ENCODE measurements around the gene WWTR1. TPM values are rescaled to one million over a fixed set of nuclear protein-coding genes. Genes with fewer than 3 reads are reported as not detected.

WWTR1 gene
- total RNA-seq, 1 experiment from 2014 or later: 36.4 TPM

DNA sequence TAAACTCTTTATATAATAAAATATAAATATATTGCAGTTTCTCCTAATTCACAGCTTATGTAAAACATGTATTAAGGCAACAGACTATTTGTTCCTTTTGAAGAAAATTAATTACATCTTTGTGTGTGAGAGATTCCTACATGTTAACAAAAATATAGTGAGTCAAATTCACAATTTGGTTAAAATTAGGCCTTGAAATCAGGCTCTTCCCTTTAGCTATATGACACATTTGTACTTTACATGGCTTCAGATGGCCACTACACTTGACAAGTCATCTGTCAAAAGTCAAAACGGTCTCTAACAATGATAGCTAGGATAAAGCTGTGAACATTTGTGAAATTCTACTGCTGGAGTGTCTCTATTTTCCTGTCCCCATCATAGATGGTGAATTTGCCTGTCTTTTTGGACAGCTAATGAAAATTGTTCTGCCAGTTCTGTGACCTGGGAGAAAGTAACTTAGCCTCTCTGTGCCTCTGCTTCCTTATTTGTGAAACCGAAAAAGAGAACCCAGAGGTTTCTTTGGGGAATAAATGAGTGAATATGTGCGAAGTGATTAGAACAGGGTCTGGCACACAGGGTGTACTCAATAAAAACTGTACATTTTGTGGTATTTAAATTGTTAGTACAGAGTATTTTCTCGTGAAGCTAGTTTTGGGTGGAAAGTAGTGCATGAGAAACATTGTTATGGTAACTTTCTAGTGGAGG is 159.7 kb downstream of the WWTR1 start:
- no peak for DNase-seq (ENCODE audit: low read depth)

DNA sequence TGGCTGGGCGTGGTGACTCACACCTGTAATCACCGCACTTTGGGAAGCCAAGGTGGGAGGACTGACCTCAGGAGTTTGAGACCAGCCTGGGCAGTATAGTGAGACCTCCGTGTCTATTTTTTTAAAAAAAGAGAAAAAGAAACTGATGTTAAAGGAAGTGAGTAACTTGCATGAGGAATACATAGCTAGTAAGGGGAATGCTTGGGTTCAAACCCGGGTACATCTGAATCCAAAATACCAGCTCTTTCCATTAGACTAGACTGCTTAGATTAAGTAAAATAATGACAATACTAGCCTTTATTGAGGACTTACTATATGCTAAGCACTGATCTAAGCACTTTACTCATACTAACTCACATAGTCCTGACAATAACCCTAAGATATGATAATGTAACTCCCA is 160.9 kb downstream of the WWTR1 start:
- no peak for DNase-seq (ENCODE audit: low read depth)

DNA sequence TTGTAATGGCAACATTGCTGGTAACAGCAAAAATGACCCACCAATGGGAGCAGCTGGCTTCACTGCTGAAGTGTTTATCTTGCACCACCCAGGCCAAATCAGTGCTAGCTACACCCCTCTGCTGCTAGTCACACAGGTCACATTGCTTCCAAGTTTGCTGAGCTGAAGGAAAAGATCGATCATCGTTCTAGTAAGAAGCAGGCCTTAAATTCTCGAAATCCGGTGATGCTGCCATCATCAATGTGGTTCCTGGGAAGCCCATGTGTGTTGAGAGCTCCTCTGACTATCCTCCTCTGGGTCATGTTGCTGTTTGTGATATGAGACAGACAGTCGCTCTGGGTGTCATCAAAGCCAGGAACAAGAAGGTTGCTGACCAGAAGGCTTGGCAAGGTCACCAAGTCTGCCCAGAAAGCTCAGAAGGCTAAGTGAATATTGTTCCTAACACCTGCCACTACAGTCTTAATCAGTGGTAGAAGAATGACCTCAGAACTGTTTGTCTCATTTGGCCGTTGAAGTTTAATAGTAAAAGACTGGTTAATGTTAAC is 162.2 kb downstream of the WWTR1 start:
- DNase-seq (ENCODE audit: low read depth): no peak

DNA sequence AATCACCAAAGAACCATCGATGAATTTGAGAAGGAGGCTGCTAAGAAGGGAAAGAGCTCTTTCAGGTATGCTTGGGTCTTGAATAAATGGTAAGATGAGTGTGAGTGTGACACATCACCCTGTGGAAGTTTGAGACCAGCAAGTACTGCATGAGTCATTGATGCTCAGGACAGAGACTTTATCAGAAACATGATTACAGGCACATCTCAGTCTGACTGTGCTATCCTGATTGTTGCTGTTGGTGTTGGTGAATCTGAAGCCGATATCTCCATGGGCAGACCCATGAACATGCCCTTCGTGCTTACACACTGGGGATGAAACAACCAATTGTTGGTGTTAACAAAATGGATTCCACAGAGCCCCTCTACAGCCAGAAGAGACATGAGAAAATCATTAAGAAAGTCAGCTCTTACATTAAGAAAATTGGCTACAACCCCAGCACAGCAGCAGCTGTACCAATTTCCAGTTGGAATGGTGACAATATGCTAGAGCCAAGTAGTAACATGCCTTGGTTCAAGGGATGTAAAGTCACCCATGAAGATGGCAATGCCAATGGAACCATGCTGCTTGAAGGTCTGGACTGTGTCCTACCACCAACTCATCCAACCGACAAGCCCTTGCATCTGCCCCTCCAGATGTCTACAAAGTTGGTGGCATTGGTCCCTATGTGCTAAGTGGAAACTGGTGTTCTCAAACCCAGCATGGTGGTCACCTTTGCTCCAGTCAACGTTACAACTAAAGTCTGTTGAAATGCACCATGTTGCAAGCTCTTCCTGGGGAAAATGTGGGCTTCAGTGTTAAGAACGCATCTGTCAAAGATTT is 162.9 kb downstream of the WWTR1 start:
- peak; percentile 84 for DNase-seq (ENCODE audit: low read depth)

DNA sequence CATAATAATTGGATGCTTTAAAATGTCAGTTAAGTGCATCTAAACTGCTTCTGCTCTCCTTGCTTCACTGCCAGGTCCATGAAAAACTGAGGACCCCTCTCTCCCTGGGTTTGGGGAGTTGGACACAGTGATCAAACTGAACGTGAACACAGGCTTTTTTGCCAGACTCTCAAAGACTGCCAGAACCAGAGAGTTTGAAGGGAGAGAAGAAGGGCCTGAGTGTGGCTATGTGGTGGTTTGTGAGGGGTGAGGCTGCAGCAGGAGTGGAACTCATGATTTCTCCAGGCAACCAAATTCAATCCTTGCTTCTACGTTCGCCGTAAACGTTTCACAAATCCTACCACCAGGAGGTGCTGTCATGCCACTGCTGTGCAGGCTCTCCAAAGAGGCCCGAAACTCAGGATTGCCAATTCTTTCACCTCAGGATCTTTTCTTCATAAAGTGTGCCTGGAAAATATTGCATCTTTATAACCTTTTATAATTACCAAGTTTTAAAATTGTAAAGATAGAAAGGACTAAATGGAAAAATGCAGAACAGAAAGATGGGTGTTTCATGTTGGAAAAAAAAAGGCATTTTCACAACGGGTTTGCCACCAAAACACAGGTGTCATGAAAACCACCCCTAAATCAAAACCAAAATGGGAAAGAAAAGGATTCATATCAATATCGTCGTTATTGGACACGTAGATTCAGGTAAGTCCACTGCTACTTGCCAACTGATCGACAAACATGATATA is 163.6 kb downstream of the WWTR1 start:
- peak; percentile 60 for DNase-seq (ENCODE audit: low read depth)

DNA sequence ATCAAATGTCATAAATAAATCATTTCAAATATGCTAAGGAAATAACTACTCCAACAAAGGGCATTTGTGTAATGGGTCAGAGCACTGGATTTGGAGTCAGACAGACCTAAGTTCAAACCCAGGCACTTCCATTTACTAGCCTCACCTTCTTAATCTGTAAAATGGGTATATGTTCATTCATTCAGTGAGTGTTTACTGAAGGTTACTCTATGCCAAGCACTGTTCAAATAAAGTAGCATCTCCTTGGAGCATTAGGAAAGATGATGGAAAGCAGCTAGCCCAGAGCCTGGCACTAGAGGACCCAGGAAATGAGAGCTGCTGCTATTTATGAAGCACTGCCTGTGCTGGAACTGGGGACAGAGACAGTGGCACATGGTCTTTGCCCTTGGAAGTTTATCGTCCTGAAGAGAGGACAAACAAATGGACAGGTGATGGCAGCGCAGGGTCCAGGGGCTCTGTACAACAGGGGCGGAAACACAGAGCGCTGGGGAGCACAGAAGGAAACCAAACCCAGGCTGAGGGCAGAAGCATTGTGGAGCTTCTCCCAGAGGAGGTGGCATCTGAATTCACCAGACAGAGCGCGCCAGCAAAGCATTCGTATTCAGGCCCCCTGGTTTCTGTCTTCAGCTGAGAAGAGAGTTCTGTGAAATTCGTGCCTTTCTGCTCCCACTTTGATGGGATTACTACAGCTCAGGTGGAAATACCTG is 164.4 kb downstream of the WWTR1 start:
- DNase-seq (ENCODE audit: low read depth): no peak

DNA sequence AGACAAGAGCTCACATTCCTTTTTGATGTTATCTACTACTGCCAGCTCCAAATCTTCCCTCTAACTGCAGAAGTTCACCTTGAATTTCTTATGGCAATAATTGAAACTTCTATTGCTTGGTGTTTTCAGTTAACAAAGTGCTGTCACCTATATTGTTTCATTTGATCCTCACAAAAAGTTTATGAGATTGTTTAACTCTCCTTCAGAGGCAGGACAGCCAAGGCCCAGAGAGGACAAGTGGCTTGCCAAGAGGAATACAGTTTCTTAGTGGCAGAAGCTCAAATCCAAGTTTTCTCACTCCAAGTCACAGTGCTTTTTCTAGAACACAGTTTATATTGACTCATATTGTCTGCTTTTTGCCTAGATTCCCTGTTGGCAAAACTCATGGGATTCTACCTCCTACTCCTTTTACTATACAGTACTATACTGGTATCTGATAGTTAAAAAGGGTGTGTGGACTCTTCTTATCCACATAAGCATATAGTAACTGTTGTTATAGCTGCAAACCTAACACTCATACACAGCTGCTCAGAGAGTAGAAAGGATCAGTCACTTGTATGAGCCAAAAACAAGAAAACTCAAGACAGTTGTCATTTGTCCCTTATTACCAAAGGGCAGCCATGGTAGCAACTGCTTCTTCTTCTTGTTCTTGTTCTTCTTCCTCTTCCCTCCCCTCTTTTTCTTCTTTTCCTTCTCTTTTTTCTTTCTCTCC is 167.4 kb downstream of the WWTR1 start:
- DNase-seq (ENCODE audit: low read depth): no peak

DNA sequence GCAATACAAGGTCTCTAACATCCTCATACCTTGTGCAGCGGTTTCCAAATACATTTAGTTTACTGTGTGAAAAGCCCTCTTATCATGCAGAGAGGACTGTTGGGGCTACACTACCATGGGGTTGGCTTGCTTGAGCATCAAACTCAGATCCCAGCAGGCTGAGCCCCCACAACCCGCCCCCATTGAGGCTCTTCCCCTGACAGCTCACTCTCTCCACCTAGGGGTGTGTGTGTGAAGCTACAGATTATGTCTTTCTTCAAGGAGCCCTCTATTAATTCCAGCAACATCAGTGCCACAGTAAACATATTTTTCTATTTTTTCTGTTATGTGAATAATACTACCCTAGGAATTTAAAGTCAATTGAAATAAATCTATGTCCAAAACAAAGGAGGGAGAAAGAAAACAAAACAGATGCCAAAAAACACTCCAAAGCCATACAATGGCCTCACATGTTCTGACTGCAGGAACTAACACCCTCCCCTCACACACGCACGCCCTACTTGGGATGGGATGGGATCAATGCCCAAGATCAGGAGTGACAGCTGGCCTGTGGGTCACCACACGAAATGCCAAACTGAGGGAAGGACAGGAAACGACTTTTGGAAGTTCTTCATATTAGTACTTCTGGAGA is 168.7 kb downstream of the WWTR1 start:
- no peak for DNase-seq (ENCODE audit: low read depth)

DNA sequence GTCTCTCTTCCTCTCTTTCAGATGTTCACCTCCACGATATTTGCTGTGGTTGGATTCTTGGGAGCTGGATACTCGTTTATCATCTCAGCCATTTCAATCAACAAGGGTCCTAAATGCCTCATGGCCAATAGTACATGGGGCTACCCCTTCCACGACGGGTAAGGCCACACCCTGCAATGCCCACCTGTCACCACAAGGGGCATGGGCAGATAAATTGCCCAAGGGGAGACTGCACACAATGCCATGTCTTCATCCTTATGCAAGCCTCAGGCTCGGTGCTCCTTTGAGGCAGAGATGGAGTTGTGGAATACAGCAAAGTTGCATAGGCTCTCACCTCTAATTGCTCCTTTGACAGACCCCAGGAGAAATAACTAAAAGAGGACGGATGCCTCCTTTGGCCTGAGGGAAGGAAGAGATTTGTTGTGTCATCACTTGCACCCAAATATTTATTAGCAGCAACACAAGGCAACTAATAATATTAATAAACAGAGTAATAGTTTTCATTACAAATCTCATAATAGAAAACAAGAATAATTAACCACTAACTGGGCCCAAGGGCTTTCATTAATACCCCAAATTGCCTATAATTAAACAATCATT is 170.1 kb downstream of the WWTR1 start:
- DNase-seq (ENCODE audit: low read depth): no peak

DNA sequence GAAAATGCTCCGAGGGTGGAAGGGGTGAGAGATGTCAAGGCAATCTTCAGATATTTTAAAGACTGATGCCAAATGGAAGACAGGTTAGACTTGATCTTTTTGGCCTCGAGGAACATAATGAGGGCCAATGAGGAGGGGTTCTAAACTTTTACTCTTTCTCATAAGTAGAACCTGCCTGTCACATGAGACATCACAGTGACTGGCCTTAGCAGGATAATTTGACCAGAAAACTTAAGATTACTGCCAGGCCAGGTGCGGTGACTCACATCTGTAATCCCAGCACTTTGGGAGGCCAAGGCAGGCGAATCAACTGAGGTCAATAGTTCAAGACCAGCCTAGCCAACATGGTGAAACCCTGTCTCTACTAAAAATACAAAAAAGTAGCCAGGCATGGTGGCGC is 171.1 kb downstream of the WWTR1 start:
- DNase-seq (ENCODE audit: low read depth): peak; percentile 50

DNA sequence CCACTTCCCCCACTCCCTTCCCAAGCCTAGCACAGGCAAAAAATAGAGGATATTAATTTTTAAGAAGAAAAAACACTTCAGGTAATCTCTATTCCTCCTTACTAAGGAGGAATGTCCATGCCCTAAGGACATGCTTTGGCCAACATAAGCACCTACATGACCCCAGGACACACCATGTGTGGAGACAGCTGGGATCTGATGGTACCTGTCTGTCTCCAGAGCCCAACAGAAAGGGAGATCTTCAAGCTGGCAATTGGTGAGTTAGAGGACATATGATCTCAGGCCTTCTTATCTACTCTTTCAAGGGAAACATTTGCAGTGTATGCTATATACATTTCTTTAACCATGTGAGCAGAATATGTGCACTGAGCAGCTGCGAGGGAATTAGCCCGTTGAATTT is 176.3 kb downstream of the WWTR1 start:
- DNase-seq (ENCODE audit: low read depth): no peak

DNA sequence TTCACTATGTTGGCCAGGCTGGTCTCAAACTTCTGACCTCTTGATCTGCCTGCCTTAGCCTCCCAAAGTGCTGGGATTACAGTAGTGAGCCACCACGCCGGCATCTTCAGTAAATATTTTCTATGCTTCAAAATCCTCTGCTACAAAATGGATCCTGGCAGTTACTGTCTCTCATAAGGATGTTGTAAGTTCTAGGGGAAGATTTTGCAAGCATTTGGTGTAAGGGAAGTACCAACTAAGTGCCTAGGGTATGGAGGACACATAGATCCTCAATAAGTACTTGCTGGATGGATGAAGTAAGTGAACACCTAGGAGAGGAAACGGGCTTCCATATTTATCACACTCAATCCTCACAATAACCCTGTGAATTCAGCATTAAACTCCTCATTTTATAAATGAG is 176.8 kb downstream of the WWTR1 start:
- DNase-seq (ENCODE audit: low read depth): no peak

DNA sequence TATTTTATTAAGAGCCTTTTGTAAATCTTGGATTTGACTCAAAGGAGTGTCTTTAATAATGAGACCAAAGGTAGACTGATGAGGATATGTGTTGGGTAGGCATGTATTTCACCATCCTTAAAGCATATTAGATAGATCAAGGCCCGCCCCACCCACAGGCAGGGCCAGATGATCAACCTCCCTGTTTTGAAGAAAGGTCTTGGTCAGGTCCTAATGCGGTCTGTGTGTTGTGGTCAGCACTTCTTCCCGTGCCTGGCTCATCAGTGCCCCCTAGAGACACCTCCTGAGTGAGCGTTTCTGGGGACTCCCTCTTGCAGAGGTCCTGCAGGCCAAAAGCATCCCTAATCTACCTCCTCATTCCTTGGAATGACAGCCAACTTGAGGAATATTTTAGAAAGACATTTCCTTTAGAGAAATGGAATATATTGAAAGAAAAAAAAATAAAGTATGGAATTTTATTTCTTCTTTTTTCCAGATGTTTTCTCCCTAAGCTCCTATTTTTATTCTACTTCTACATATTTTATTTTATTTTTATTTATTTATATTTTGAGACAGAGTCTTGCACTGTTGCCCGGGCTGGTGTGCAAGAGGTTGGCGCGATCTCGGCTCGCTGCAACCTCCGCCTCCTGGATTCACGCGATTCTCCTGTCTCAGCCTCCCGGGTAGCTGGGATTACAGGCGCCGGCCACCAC is 177.4 kb downstream of the WWTR1 start:
- DNase-seq (ENCODE audit: low read depth): peak; percentile 91

DNA sequence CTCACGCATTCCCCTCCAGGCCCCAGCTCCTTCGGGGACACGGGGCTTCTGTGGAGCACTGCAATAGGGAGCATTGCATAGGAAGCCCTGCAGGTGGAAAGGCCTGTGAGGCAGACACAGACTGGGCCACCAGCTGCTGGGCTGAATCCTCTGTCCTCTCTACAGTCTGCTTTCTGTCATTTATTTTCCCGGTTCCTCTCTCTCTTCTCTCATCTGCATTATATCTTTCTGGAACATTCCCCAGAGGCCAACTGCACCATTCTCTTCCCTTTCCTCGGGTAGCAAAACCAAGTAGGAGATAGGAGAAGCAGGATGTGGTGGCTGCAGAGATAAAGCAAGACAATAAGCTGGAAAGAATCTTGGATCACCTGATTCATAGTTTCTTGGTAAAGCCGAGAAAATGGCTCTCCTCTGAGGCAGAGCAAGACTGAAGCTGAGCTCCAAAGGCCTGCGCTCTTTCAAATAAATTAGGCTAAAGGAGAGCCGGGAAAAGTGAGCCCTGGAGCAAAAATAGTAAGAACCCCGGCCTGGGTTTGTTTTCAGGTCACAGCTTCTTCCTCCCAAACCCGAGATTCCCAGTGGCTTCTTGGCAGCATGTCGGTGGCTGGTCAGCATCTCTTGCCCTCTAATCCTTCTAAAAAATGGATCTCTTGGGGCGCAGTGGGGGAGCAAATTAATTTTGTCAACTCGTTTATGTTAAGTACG is 178.1 kb downstream of the WWTR1 start:
- peak; percentile 38 for DNase-seq (ENCODE audit: low read depth)

DNA sequence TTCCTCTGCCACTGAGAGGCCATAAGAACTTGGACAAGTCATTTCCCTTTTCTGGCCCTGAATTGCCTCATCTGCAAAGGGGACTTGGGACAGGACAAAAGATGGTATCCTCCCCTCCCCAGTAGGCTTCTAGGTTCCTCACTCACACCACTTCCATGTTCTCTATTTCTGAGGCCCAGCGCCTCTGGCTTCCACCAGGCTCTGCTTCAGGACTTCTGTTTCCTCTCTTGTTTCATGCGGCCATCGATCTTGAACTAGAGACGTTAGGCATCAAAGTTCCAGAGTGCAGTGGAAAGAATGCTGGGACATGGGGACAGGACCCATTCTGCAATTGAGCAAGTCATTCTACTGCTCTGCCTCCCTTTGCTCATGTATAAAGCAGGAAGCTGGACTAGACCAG is 181.6 kb downstream of the WWTR1 start:
- DNase-seq (ENCODE audit: low read depth): no peak

DNA sequence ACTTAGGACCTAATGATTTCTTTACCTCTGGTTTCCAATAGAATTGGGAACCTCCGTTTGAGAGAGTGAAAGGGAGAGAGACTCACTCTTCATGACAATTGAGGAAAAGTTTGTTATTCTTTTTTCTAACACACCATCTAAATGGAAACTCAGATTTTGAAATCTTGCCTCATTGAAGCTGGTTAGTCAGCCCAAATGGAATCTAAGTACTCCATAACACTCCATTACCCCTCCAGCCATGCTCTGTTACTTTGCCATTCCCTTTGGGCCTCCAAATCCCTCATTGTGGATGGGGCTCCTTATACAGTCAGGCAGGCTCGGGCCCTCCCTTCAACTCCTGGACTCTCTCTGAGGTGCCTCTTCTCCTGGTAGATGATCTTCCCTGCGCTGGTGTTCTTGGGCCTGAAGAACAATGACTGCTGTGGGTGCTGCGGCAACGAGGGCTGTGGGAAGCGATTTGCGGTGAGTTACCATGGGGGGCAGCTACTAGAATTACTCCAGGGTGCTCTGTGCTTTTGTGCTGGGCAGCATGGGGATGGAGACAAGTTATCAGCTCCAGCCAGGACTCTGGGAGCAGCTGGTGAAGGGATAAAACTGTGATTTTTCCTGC is 182.3 kb downstream of the WWTR1 start:
- DNase-seq (ENCODE audit: low read depth): peak; percentile 31

DNA sequence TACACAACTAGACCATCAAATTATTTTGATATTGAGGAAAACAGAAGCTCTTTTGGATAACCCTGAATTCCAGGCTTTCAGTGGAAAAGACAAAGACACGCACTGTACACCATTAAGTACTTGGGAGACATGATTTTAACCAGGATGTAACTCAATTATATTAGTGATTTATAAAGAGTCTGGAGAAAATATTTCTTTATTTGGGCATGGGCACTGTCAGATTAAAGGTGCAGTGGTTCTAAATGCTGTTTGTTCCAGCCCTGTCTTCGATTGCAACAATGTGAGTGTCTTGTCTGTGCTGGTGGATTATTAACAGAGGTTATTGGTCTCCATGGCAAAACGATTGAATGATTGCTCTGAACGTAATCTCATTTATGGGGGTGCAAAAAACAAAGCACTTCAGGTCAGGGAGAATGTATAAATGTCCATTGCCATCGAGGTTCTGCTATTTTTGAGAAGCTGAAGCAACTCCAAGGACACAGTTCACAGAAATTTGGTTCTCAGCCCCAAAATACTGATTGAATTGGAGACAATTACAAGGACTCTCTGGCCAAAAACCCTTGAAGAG is 183.5 kb downstream of the WWTR1 start, which contains the start of gene TM4SF4:
TM4SF4 (plus strand) TSS at position 448 of the 568 bp plus-strand sequence. CDS start 181 bp downstream, outside the sequence.
- no peak for DNase-seq (ENCODE audit: low read depth)
